HepG2 (cell line): ENCODE results near the gene TBX6. TPM values are rescaled to one million over a fixed set of nuclear protein-coding genes. Genes with fewer than 3 reads are reported as not detected.

ENCODE experiments used
- FOXA1 ChIP-seq, 2 experiments: fragments of 450-650 bp in 1 of 2; sonication (generic) in 1 of 2; formaldehyde crosslinking in 1 of 2; IDR thresholded peaks; 2 replicates each; pipeline versions ENCODE4 v1.4.0 to v1.6.1; 2016 to 2020; ENCODE audit warnings: missing genetic modification reagents in 1 of 2
- MAFG ChIP-seq: sonication (generic); formaldehyde crosslinking; IDR thresholded peaks from 2 replicates; pipeline ENCODE4 v1.5.1; 2020; ENCODE audit warnings: mild to moderate bottlenecking, missing genetic modification reagents
- NFYC ChIP-seq: IDR thresholded peaks from 2 replicates; pipeline ENCODE4 v1.6.1; 2016; ENCODE audit warnings: missing genetic modification reagents, missing compliant biosample characterization
- PHF20 ChIP-seq: sonication (generic); formaldehyde crosslinking; IDR thresholded peaks from 2 replicates; pipeline ENCODE4 v1.5.0; 2020; ENCODE audit warnings: mild to moderate bottlenecking, missing genetic modification reagents
- POGZ ChIP-seq: sonication (generic); formaldehyde crosslinking; IDR thresholded peaks from 2 replicates; pipeline ENCODE4 v1.4.0; 2020; ENCODE audit warnings: mild to moderate bottlenecking, missing genetic modification reagents
- SUZ12 ChIP-seq: fragments of 150-350 bp; IDR thresholded peaks from 2 replicates; pipeline ENCODE4 v1.6.1; 2014; ENCODE audit warnings: low read depth, low read length
- ZFP36L1 ChIP-seq: sonication (generic); formaldehyde crosslinking; IDR thresholded peaks from 2 replicates; pipeline ENCODE4 v1.8.0; 2022; ENCODE audit warnings: mild to moderate bottlenecking, missing genetic modification reagents, moderate library complexity
- ZFY ChIP-seq: sonication (generic); formaldehyde crosslinking; IDR thresholded peaks from 2 replicates; pipeline ENCODE4 v1.4.0; 2020; ENCODE audit warnings: missing genetic modification reagents
- ZNF34 ChIP-seq: sonication (generic); formaldehyde crosslinking; IDR thresholded peaks from 2 replicates; pipeline ENCODE4 v1.4.0; 2020; ENCODE audit warnings: mild to moderate bottlenecking, missing genetic modification reagents, borderline replicate concordance
- ZNF530 ChIP-seq: sonication (generic); formaldehyde crosslinking; IDR thresholded peaks from 2 replicates; pipeline ENCODE4 v1.5.0; 2020; ENCODE audit warnings: low read depth, mild to moderate bottlenecking, missing genetic modification reagents
- ZNF773 ChIP-seq: sonication (generic); formaldehyde crosslinking; IDR thresholded peaks from 2 replicates; pipeline ENCODE4 v1.4.0; 2020; ENCODE audit warnings: missing genetic modification reagents, borderline replicate concordance
- polyA plus RNA-seq, 8 experiments: library from polyadenylated mRNA; depleted of rRNA in 3 of 8; stranded (reverse) in 7 of 8; unstranded in 1 of 8; fragments of >200 nt; fragmentation: Illumina TruSeq in 4 of 8; extraction: Trizol in 4 of 8; gene quantifications; 2 replicates each; pipeline versions ENCODE4 v1.2.1 to v1.2.3, GENCODE V29; 2011 to 2016; ENCODE audit warnings: low read depth in 4 of 8, missing spikeins in 1 of 8, mixed read lengths in 1 of 8; ENCODE audit not compliant: insufficient read depth in 1 of 8
- total RNA-seq, 5 experiments: library from RNA; depleted of rRNA; stranded (reverse); fragments of >200 nt; fragmentation: Illumina TruSeq; extraction: Trizol; gene quantifications; 2 replicates each; pipeline ENCODE4 v1.2.3, GENCODE V29; 2016; ENCODE audit warnings: low read depth in 1 of 5
- TF ChIP-seq, protein P1 (sequence below): sonication (generic); formaldehyde crosslinking; IDR thresholded peaks from 2 replicates; pipeline ENCODE4 v1.5.0; 2020; ENCODE audit warnings: mild to moderate bottlenecking, missing genetic modification reagents, borderline replicate concordance
- TF ChIP-seq, protein P2 (sequence below): sonication (generic); formaldehyde crosslinking; IDR thresholded peaks from 2 replicates; pipeline ENCODE4 v1.5.1; 2020; ENCODE audit warnings: mild to moderate bottlenecking, moderate library complexity, missing genetic modification reagents
- TF ChIP-seq, protein P3 (sequence below): sonication (generic); formaldehyde crosslinking; IDR thresholded peaks from 2 replicates; pipeline ENCODE4 v1.5.1; 2020; ENCODE audit warnings: mild to moderate bottlenecking, missing genetic modification reagents, moderate library complexity

The TBX6 gene
- total and polyA plus RNA-seq, 2 of the 13 experiments (the other 11 are each of a cell fraction or from before 2014, with no cell fraction given) = 0.24 to 0.42 TPM

DNA sequence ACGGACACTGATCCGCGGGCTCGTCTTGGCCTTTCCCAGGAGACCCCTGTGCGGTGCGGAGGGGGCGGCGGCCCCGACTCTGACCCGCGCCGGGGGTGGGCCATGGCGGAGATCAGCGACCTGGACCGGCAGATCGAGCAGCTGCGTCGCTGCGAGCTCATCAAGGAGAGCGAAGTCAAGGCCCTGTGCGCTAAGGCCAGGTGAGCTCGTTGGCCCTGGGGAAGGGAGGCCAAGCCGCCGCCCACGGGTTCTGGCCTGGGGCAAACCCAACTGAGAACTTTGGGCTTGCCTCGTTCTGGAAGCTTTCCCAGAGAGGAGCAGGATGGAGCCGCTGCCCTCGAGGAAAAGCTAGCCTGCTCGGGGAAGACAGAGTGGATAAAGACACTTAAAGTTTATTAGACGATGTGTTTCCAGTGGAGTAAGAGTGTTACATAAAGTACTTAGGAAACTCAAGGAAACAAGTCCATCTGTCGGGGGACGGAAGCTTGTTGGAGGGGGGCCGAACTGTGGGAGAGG lies 15.4 kb downstream of the TBX6 start (continued):
- TF ChIP-seq, protein P1, sequence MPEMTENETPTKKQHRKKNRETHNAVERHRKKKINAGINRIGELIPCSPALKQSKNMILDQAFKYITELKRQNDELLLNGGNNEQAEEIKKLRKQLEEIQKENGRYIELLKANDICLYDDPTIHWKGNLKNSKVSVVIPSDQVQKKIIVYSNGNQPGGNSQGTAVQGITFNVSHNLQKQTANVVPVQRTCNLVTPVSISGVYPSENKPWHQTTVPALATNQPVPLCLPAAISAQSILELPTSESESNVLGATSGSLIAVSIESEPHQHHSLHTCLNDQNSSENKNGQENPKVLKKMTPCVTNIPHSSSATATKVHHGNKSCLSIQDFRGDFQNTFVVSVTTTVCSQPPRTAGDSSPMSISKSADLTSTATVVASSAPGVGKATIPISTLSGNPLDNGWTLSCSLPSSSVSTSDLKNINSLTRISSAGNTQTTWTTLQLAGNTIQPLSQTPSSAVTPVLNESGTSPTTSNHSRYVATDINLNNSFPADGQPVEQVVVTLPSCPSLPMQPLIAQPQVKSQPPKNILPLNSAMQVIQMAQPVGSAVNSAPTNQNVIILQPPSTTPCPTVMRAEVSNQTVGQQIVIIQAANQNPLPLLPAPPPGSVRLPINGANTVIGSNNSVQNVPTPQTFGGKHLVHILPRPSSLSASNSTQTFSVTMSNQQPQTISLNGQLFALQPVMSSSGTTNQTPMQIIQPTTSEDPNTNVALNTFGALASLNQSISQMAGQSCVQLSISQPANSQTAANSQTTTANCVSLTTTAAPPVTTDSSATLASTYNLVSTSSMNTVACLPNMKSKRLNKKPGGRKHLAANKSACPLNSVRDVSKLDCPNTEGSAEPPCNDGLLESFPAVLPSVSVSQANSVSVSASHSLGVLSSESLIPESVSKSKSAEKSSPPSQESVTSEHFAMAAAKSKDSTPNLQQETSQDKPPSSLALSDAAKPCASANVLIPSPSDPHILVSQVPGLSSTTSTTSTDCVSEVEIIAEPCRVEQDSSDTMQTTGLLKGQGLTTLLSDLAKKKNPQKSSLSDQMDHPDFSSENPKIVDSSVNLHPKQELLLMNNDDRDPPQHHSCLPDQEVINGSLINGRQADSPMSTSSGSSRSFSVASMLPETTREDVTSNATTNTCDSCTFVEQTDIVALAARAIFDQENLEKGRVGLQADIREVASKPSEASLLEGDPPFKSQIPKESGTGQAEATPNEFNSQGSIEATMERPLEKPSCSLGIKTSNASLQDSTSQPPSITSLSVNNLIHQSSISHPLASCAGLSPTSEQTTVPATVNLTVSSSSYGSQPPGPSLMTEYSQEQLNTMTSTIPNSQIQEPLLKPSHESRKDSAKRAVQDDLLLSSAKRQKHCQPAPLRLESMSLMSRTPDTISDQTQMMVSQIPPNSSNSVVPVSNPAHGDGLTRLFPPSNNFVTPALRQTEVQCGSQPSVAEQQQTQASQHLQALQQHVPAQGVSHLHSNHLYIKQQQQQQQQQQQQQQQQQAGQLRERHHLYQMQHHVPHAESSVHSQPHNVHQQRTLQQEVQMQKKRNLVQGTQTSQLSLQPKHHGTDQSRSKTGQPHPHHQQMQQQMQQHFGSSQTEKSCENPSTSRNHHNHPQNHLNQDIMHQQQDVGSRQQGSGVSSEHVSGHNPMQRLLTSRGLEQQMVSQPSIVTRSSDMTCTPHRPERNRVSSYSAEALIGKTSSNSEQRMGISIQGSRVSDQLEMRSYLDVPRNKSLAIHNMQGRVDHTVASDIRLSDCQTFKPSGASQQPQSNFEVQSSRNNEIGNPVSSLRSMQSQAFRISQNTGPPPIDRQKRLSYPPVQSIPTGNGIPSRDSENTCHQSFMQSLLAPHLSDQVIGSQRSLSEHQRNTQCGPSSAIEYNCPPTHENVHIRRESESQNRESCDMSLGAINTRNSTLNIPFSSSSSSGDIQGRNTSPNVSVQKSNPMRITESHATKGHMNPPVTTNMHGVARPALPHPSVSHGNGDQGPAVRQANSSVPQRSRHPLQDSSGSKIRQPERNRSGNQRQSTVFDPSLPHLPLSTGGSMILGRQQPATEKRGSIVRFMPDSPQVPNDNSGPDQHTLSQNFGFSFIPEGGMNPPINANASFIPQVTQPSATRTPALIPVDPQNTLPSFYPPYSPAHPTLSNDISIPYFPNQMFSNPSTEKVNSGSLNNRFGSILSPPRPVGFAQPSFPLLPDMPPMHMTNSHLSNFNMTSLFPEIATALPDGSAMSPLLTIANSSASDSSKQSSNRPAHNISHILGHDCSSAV (CRISPR knock-in tag) = no peak
- TF ChIP-seq ZNF530 = no peak
- no peak for TF ChIP-seq SUZ12
- peak; percentile 53 for TF ChIP-seq ZFY
- no peak for TF ChIP-seq ZFP36L1 (CRISPR knock-in tag)
- TF ChIP-seq MAFG (CRISPR knock-in tag) = no peak
- no peak for TF ChIP-seq POGZ (CRISPR knock-in tag)
- TF ChIP-seq, protein P2, sequence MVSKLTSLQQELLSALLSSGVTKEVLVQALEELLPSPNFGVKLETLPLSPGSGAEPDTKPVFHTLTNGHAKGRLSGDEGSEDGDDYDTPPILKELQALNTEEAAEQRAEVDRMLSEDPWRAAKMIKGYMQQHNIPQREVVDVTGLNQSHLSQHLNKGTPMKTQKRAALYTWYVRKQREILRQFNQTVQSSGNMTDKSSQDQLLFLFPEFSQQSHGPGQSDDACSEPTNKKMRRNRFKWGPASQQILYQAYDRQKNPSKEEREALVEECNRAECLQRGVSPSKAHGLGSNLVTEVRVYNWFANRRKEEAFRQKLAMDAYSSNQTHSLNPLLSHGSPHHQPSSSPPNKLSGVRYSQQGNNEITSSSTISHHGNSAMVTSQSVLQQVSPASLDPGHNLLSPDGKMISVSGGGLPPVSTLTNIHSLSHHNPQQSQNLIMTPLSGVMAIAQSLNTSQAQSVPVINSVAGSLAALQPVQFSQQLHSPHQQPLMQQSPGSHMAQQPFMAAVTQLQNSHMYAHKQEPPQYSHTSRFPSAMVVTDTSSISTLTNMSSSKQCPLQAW (CRISPR knock-in tag) = peak; percentile 52; the same call in 1 of the 2 replicates
- TF ChIP-seq ZNF34 (CRISPR knock-in tag) = peak; percentile 44; the same call in 1 of the 2 replicates
- no peak for TF ChIP-seq NFYC (CRISPR knock-in tag)
- no peak for TF ChIP-seq PHF20 (CRISPR knock-in tag)
- no peak for TF ChIP-seq FOXA1 (IDR thresholded peaks at IDR 0.05)
- TF ChIP-seq FOXA1 (CRISPR knock-in tag; IDR thresholded peaks at IDR 0.05) = no peak
- 0 out of 2 replicates have a peak, but pooled peaks have one; percentile 11 for TF ChIP-seq ZNF773 (CRISPR knock-in tag)
- TF ChIP-seq, protein P3, sequence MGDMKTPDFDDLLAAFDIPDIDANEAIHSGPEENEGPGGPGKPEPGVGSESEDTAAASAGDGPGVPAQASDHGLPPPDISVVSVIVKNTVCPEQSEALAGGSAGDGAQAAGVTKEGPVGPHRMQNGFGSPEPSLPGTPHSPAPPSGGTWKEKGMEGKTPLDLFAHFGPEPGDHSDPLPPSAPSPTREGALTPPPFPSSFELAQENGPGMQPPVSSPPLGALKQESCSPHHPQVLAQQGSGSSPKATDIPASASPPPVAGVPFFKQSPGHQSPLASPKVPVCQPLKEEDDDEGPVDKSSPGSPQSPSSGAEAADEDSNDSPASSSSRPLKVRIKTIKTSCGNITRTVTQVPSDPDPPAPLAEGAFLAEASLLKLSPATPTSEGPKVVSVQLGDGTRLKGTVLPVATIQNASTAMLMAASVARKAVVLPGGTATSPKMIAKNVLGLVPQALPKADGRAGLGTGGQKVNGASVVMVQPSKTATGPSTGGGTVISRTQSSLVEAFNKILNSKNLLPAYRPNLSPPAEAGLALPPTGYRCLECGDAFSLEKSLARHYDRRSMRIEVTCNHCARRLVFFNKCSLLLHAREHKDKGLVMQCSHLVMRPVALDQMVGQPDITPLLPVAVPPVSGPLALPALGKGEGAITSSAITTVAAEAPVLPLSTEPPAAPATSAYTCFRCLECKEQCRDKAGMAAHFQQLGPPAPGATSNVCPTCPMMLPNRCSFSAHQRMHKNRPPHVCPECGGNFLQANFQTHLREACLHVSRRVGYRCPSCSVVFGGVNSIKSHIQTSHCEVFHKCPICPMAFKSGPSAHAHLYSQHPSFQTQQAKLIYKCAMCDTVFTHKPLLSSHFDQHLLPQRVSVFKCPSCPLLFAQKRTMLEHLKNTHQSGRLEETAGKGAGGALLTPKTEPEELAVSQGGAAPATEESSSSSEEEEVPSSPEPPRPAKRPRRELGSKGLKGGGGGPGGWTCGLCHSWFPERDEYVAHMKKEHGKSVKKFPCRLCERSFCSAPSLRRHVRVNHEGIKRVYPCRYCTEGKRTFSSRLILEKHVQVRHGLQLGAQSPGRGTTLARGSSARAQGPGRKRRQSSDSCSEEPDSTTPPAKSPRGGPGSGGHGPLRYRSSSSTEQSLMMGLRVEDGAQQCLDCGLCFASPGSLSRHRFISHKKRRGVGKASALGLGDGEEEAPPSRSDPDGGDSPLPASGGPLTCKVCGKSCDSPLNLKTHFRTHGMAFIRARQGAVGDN = peak; percentile 13; the same call in 1 of the 2 replicates
